HPDE6-E6E7 (cell line): ENCODE data around the gene ACADL.
A peak's percentile ranks its signal among the peaks of the same experiment; 100 is the strongest.

Source experiments
- DNase-seq: peaks from one replicate; pipeline ENCODE4 v3.0.0; 2011; ENCODE audit warnings: missing footprints; ENCODE audit errors: extremely low spot score

ACADL gene

GRCh38 chr2:210224941-210225672 is at the start of gene ACADL:
TSS of gene ACADL (minus strand) at chr2:210225447. CDS start at chr2:210225263, 184 bp downstream.
- DNase-seq: peak; percentile 49

- DNase-seq: no peak
Measured at GRCh38 chr2:210271300-210271699, 46.1 kb upstream of the ACADL start.

DNA sequence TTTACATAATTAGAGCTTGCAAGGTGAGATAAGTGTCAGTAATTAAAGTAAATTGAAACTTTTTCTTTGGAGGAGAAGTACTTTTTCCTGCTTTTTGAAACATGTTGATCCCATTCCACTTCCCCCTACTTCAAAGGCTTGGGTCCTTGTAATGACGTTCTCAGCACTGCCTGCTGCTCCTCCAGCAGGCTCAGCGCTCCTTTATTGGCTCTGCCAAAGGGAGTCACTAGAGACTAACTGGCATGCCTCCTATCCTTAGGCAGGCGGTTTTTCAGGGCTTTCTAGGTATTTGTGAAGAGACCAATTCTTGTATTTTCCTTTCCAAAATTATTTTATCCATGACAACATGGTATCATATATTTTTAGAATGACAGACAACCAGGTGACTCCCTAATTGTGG is 43.9 kb upstream of the ACADL start:
- DNase-seq: no peak

DNA sequence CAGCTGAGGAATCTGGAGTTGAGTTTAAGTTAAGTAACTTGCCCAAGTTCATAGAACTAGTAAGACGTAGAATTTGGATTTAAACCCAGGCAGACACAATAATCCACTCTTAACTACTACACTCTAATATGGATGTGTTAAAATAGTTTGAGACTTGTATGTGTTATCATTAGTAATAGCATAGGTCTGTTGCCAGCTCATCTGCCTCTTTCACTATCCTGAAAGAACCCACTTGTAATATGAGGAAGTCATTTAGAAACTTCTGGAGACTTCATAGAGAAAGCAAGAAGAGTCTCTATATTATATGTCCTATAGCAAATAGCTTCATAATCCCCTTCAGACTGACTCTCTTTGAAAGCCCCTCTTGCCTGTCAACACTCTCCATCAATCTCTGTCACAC is 43.0 kb upstream of the ACADL start:
- no peak for DNase-seq

DNA sequence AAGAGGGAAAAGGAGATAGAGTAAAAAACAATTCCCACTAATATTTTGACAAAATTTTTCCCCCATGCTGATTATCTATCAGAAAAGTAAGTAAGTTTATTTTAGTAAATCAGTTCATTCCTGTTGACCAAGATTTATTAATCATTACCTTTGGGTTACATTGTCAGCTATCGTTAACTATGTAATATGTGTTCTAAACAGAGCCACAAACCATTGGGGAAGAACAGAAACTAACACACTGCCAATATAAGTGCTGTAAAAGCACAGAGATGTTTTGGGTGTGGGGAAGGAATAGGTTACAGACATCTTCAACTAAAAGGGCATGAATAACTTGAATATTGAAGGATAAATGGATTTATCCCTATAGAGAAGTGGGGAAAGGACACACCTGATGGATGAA is 42.5 kb upstream of the ACADL start:
- no peak for DNase-seq

- no peak for DNase-seq
Measured at GRCh38 chr2:210264282-210264681, 39.0 kb upstream of the ACADL start.

GRCh38 chr2:210263841-210264240 is 38.6 kb upstream of the ACADL start:
- DNase-seq: no peak

- no peak for DNase-seq
Measured at GRCh38 chr2:210262036-210262435, 36.8 kb upstream of the ACADL start.

DNA sequence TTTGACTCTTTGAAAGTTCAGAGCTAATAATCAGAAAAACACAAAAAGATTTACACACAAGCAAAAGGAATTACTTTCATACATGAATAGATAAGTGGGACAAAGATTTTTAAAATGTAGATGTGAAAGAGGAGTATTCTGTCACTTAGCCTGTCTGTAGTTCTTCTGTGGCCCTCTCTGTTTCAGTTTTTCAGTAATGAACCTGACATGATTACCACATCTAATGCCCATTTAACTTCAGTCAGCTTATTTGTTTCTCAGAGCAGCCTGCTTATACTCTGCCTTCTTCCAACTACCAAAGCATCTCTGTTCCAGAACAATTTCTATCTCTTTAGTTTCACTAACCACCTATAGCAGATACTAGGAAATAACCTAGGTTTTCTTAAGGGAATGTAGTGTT is 34.4 kb upstream of the ACADL start:
- no peak for DNase-seq

DNA sequence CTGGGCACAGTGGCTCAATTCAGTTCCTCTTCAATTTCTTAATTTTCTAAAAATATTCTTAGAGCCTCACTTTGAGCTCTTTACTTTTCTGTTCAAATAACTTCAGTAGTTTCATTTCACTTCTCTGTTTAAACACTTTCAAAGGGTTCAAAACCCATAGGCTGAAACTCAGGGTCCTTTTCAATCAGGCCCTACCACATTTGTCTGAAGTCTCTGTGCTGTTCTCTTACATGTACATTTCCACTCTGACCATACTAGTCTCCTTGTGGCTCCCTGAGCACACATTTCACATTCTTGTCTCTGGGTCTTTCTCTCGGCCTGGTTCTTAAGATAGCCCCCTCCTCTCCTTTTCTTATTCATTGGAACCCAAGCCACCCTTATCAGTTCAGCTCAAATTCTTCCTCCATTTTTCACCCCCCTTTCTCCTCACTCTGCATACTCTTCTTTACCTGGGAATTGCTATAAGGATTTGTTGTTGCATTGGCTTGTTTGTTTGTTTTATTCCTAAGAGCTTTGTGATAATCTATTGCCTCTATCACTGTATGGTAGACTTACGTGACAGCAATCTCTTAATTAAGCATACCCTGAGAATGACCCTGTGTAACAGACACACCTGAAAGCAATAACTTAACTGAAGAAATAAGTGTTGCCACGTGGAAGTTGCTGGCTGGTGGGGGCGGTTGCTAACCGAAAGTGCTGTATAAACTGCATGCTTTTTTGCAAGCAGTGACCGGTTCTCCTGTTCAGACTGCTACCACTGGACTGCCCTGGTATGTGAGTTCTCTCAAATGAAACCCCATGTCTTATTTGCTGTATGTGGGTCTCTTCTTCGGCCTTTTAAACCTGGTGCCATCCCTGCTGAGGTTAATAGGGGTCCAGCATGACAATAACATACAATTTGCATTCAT is 27.7 kb upstream of the ACADL start:
- no peak for DNase-seq

GRCh38 chr2:210250622-210251021 is 25.4 kb upstream of the ACADL start:
- DNase-seq: no peak

DNA sequence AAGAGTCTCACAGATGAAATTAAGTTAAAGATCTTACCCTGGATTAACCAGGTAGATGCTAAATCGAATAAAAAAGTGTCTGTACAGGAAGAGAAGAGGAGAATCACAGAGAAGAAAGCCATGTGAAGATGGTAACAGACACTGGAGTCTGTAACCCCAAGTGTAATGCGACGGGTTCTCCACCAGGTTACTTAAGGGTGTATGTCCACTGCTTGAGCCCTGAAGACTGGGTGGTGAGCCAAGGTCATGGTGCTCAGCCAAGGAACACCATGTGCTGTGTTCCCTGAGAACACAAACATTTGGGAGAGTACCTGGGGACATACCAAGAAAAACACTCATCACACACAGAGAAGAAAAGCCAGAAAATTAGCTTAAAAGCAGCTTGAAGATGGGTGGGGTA is 8.2 kb upstream of the ACADL start:
- no peak for DNase-seq

- no peak for DNase-seq
Measured at GRCh38 chr2:210230984-210231383, 5.7 kb upstream of the ACADL start.

DNA sequence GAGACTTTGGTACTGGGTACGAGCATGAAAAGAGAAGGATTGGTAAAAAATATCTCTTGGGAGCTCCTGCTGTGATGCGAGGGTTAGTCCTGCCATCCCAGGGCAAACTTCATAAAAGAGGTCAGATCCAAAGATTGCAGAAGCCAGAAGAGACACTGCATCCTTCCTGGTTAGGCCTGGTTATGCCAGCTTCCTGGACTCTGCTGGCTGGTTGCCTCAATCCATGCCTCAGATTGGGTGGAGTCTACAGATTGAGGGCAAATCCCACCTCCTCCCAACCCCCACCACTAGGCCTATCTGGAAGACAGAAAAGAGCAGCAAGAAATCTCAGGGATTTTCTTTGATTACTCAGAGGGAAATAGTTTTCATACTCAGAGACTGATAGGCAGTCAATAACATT is 5.3 kb upstream of the ACADL start:
- DNase-seq: no peak

DNA sequence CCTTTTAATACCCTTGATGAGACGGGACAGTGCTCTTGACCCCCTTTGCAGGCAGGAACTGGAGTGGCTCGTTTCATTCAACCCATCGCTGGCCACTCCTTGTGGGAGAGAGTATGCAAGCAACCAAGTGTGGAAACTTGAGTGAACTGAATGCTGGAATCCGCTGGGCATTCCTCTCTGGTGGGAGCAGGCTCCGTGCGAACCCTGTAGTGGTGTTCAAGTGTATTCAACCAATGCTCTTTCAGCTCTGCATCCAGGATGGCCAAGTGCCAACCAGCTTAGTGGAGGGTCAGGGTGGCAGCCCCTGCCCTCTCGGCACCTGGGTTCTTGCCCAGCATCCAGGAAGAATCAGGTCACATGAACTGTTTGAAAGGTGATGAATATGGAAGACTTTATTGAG is 3.3 kb upstream of the ACADL start:
- DNase-seq: no peak

DNA sequence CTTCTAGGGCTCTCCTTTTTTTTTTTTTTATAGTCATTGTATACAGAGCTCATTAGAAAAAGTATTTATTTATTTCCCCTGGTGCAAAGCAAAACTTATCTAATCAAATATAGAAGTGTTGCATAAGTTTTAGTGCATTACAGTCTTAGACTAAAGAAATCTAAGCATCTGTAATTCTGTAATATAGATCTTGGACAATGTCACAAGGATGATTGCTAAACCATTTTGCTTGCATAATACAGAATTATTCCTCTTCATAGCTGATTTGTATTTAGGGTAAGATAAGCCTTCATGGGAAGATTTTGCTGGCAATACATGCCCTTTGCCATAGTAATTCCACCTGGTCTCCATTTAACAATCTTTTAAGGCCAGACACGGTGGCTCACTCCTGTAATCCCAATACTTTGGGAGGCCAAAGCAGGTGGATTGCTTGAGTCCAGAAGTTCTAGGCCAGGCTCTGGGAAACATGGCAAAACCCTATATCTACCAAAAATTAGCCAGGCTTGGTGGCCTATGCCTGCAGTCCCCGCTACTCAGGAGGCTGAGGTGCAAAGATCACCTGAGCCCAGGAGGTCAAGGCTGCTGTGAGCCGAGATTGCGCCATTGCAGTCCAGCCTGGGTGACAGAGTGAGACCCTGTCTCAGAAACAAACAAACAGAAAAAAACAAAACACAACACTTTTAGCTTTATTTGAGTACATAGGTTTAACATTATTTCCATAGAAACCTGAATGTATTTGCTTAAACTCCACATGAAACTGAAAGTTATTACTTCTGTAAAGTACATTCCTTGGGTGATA is 2.2 kb upstream of the ACADL start:
- no peak for DNase-seq

GRCh38 chr2:210226223-210226622 is 976 bp upstream of the ACADL start:
- DNase-seq: no peak

DNA sequence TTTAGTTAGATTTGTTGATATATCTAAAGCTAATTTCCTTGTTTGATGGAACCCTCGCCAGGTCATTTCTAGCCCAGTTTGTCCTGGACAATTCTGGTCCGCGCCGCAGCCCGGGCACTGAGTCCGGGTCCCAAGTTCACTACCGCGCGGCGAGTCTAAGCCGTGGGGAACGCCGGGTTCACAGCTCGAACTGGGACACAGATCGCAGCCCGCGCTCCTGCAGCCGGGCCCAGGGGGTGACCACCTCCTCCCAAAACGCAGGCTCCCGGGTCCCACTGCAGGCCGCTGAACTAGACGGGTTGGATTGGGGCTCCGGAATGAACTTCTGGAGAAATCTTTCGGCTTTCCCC is 681 bp downstream of the ACADL start:
- DNase-seq: no peak

DNA sequence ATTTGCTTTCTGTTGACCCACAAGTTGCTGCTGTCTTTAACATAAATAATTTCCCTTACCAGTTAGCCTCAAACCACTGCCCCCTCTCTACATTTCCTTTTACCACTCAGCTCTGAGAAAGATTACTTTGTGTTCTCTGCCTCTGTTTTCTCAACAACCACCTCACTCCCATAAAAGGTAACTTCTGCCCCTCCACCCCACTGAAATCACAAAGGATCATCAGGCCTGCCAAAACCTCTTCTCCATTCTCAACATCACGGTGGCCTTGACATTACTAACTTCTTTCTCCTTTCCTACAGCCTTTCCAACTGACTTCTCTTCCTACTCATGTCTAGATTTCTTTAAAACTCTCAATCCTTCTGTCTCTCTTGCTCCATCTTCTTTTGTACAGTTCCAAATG is 10.1 kb downstream of the ACADL start:
- DNase-seq: no peak

DNA sequence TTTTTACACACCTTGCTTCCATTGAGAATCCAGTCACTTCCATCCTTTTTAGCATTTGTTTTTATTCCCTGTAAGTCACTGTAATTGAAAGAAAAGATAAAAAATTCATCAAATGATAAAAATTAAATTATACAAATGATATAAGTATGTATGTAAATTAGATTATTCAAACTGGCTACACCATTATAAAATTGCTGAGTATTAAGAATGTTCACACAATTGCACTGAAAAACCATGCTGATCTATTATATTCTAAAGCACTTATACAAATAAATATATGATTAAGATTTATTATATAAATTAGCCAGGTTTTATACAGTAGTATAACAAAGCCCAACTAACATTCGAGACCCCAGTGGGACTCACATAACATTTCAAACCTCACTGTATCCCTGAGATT is 15.1 kb downstream of the ACADL start:
- DNase-seq: no peak

DNA sequence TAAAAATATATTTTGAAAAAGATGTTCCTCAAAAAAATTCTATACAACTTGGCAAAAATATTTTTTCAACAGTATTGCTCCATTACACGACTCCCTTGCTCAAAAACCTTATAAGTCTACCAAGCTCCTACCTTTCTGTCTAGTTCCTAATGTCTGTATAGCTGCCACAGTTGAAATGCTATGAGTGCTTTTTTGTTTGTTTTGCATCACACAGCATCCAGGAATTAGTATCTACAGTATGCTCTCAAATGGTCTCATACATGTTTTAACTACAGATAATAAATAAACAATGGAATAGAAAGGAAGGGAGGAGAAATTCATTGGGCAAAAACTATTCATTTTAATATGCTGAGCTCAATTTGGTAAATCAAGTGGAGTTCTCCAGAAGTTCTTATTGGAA is 17.3 kb downstream of the ACADL start:
- no peak for DNase-seq

DNA sequence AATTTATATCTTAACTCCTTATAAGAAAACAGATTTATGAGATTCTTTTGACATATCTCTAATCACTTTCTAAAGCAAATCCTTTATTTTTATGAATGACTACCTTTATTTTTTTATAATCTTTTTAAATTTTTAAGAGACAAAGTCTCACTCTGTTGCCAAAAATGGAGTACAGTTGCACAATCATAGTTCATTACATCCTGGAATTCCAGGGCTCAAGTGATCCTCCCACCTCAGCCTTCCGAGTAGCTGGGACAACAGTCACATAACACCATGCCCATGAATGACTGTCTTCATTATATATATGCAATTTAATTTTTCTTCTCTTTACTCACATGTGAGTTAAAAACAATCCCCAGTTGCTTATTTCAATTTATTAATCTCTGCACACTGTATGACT is 21.7 kb downstream of the ACADL start:
- DNase-seq: no peak
